Peyer's patch (tissue), 4 donors: ENCODE measurements around the gene VILL.

Experiments
- POLR2A ChIP-seq, 2 donors: fragments of 450-650 bp; IDR thresholded peaks; one replicate each; pipeline ENCODE4 v1.5.1; 2017; ENCODE audit warnings: antibody characterized with exemption in 2 of 2, mild to moderate bottlenecking in 2 of 2, moderate library complexity in 2 of 2
- TF ChIP-seq, protein P1 (sequence below), 6 experiments: fragments of 450-650 bp in 4 of 6; fragments of 200-600 bp in 2 of 6; sonication (generic) in 1 of 6; IDR thresholded peaks; one replicate each; pipeline ENCODE4 v1.5.1; 2017 to 2019; ENCODE audit warnings: antibody characterized with exemption in 6 of 6, mild to moderate bottlenecking in 3 of 6, moderate library complexity in 1 of 6

DNA sequence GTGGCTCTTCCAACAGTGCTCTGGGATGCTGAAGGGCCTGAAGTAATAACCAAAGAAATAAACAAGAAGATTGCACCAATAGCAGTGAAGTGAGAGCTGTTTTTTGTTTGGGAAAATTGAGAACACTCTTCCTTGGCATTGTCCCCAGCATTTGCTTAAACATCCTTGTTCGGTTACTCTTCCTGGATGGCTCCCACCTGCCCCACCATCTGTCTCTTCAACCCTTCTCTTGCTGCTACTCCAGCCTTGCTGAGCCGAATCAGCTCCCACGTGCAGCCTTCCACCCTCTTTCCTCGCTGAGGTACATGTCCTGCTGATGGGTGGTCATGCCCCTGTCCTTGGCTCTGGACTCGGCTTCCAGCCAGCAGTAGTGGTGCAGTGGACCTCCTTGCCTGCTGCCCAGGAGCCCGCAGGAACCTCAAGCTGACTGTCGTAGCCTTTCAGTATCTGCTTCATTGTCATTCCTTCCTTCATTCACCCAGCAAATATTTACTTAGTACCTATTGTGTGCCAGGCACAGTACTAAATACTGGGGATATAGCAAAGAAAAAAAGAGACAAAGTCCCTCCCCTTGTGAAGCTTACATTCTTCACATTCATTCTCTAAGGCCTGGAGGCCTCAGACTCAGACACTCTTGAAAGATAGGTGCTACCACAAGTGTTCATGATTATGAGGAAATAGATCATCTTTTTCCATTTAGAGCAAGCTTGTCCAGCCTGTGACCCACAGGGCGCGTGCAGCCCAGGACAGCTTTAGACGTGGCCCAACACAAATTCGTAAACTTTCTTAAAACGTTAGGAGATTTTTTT, 17.1 kb upstream of the VILL start:
- TF ChIP-seq, protein P1, sequence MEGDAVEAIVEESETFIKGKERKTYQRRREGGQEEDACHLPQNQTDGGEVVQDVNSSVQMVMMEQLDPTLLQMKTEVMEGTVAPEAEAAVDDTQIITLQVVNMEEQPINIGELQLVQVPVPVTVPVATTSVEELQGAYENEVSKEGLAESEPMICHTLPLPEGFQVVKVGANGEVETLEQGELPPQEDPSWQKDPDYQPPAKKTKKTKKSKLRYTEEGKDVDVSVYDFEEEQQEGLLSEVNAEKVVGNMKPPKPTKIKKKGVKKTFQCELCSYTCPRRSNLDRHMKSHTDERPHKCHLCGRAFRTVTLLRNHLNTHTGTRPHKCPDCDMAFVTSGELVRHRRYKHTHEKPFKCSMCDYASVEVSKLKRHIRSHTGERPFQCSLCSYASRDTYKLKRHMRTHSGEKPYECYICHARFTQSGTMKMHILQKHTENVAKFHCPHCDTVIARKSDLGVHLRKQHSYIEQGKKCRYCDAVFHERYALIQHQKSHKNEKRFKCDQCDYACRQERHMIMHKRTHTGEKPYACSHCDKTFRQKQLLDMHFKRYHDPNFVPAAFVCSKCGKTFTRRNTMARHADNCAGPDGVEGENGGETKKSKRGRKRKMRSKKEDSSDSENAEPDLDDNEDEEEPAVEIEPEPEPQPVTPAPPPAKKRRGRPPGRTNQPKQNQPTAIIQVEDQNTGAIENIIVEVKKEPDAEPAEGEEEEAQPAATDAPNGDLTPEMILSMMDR (IDR thresholded peaks at IDR 0.05): no peak
- no peak for TF ChIP-seq POLR2A (IDR thresholded peaks at IDR 0.05)
